OCI-LY1 (cell line): Measurements from ENCODE around the gene CRADD.
"Not testable (repeated sequence)": the region's sequence is repeated elsewhere in the genome, so short reads cannot be mapped to it uniquely, and the experiment has no call there.

Experiments
- EZH2 ChIP-seq: fragments of 200-600 bp; sonication (generic), shearing (Covaris generic); IDR thresholded peaks from 2 replicates; pipeline ENCODE4 v1.8.0; 2017; ENCODE audit warnings: borderline replicate concordance, mixed run types, mild to moderate bottlenecking, antibody characterized with exemption, low read length, moderate library complexity, mixed read lengths
- TF ChIP-seq, protein P1 (sequence below): fragments of 200-600 bp; sonication (generic), shearing (Covaris generic); IDR thresholded peaks from 2 replicates; pipeline ENCODE4 v1.5.1; 2017; ENCODE audit warnings: mild to moderate bottlenecking, antibody characterized with exemption, low read length, moderate library complexity, mixed read lengths

DNA sequence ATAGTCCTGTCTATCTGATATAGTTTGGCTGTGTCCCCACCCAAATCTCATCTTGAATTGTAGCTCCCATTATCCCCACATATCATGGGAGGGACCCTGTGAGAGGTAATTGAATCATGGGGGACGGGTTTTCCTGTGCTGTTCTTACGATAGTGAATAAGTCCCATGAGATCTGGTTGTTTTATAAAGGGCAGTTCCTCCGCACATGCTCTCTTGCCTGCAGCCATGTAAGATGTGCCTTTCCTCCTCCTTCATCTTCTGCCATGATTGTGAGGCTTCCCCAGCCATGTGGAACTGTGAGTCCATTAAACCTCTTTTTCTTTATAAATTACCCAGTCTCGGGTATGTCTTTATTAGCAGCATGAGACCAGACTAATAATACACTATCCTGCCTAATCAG is 251.9 kb downstream of the CRADD start:
- TF ChIP-seq, protein P1, sequence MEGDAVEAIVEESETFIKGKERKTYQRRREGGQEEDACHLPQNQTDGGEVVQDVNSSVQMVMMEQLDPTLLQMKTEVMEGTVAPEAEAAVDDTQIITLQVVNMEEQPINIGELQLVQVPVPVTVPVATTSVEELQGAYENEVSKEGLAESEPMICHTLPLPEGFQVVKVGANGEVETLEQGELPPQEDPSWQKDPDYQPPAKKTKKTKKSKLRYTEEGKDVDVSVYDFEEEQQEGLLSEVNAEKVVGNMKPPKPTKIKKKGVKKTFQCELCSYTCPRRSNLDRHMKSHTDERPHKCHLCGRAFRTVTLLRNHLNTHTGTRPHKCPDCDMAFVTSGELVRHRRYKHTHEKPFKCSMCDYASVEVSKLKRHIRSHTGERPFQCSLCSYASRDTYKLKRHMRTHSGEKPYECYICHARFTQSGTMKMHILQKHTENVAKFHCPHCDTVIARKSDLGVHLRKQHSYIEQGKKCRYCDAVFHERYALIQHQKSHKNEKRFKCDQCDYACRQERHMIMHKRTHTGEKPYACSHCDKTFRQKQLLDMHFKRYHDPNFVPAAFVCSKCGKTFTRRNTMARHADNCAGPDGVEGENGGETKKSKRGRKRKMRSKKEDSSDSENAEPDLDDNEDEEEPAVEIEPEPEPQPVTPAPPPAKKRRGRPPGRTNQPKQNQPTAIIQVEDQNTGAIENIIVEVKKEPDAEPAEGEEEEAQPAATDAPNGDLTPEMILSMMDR: not testable (repeated sequence)
- TF ChIP-seq EZH2: not testable (repeated sequence)
